SKM-1 treated with dmso at 0.1 percent for 144 hours (cell line): ENCODE results near the gene TTLL3.
A peak's percentile ranks its signal among the peaks of the same experiment; 100 is the strongest.
"Not testable (repeated sequence)": the region's sequence is repeated elsewhere in the genome, so short reads cannot be mapped to it uniquely, and the experiment has no call there.

Experiments used
- DNase-seq: peaks from one replicate; lab custom pipeline; 2025; ENCODE audit not compliant: unreplicated experiment; lab: John Stamatoyannopoulos, UW

TTLL3 gene

GRCh38 chr3:9809615-9810432 lies at the start of gene TTLL3:
Gene TTLL3 (plus strand): TSS chr3:9810262. CDS start chr3:9810662, 400 bp downstream.
- DNase-seq: peak; percentile 62

- DNase-seq: no peak
Observed at GRCh38 chr3:9760779-9761505, 49.1 kb upstream of the TTLL3 start.

- no peak for DNase-seq
Observed at GRCh38 chr3:9761919-9762318, 48.1 kb upstream of the TTLL3 start.

DNA sequence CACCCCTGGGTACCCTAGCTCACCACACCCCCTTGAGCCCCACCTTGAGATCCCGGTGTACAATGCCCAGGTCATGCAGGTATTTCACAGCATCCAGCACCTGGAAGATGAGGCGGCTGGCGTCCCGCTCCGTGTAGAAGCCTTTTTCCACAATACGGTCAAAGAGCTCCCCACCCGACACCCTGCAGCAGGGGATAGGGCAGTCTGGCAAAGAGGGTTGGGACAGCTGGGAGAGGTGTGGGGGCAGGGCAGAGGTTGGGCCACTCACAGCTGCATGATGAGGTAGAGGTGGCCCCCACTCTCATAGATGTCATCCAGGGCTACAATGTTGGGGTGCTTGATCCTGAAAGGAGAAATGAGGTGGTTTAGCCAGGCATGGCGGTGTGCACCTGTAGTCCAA lies 47.2 kb upstream of the TTLL3 start:
- DNase-seq: no peak

- no peak for DNase-seq
Observed at GRCh38 chr3:9765865-9766264, 44.2 kb upstream of the TTLL3 start.

GRCh38 chr3:9767418-9767817 lies 42.6 kb upstream of the TTLL3 start:
- no peak for DNase-seq

DNA sequence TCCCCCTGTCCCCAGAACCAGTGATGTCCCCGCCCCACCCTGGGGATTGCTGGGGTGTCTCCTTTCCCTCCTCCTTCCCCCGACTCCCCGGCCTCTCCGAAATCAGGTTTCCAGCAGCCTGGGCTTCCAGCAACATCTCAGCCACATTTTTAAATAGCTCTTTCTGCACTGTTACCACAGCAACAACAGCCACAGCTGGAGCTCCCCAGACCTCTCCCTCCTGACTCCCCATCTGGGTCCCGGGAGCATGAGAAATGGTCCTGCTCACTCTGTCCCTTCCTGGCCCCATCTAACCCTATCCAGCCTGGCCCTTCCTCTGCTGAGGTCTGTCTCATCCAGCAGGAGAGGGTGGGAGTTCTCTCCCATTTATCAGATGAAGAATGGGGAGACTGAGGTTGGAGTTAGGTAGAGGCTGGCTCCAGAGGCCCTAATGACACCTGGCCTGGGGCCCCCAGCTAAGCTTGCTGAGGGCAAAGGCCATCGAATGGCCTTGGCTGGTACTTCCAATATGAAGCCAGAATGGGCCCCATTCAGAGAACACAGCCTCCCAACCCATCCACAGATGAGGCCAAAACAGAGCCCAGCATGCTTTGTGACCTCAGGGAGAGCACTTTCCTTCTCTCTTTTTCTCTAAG lies 41.8 kb upstream of the TTLL3 start:
- no peak for DNase-seq

- DNase-seq: no peak
Observed at GRCh38 chr3:9769012-9769411, 41.0 kb upstream of the TTLL3 start.

GRCh38 chr3:9769426-9770275 lies 40.4 kb upstream of the TTLL3 start, which contains the start of gene CAMK1:
Gene CAMK1 (minus strand): TSS chr3:9769947. CDS start chr3:9767749, 2,198 bp downstream.
- DNase-seq: no peak

DNA sequence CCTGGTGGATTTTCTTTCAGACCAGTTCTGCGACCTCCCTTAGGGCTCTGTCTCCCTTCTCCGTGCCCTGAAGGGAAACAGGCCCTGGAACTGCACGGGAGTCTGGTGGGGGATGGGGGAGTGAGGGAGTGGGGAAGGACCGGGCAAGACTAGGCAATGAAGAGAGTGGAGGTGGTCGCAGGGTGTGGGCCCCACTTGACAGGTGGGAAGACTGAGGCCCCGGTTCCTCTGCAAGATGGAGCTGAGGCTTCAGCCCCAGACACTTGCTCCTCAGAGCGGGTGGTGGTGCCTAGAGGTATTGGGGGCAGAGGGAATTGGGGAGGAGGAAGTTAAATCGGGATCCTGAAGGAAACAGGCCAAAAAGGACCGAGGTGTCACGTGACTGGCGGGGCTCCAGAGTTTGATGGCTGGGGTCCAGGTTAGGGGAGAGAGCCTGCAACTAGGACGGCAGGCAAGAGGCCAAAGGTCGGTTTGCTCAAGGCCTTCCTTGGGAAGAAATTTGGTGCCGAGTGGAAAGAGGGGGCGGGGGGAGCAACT lies 39.7 kb upstream of the TTLL3 start:
- DNase-seq: no peak

DNA sequence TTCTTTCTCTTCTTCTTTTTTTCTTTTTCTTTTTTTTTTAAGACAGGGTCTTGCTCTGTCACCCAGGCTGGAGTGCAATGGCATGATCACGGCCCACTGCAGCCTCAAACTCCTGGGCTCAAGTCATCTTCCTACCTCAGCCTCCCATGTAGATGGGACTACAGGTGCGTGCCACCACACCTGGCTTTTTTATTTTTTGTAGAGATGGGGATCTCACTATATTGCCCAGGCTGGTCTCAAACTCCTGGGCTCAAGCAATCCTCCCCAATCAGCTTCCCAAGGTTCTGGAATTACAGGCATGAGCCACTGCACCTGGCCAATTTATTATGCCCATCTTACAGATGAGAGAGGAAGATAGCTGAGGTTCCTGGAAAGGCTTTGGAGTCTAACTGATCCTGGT lies 39.1 kb upstream of the TTLL3 start:
- not testable (repeated sequence) for DNase-seq

- no peak for DNase-seq
Observed at GRCh38 chr3:9776896-9777693, 33.0 kb upstream of the TTLL3 start.

DNA sequence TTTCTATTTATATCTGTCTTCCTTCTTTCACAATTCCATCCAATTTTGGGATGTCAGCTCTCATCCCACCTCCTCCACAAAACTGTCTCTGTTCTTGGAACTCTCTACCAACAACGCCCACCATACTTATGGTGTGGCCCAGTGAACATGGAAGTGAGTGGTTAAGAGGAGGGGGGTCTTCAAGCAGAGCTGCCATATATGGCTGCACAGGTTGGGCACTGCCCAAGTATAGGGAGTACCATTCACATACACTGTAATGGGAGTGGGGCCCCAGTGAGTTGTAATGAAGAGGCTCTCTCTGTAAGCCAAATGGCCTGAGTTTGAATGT lies 32.4 kb upstream of the TTLL3 start:
- DNase-seq: no peak

GRCh38 chr3:9778143-9779074 lies 31.7 kb upstream of the TTLL3 start:
- peak; percentile 21 for DNase-seq

DNA sequence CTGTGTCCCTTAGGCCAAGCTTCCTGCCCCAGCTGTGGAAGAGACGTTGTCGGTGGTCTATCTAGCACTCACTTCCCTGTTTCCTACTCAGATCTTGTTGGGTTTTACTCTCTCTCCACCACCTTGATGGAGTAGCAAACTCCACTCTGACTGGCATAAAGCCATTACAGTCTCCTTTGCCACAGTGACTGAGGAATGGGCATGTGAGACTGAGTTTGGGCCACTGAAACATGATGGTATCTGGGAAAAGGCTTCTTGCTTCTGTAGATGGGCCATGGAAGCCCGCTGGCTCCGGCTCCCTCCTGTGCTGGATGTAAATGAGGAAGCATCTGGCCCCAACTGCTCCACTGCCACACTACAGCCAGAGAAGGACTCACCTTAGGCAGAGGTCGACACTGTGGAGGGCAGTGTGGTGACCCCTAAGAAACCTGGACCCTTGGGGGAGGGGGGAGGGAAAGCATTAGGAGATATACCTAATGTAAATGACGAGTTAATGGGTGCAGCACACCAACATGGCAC lies 30.9 kb upstream of the TTLL3 start:
- no peak for DNase-seq

GRCh38 chr3:9779721-9780457 lies 30.2 kb upstream of the TTLL3 start:
- DNase-seq: peak; percentile 99

DNA sequence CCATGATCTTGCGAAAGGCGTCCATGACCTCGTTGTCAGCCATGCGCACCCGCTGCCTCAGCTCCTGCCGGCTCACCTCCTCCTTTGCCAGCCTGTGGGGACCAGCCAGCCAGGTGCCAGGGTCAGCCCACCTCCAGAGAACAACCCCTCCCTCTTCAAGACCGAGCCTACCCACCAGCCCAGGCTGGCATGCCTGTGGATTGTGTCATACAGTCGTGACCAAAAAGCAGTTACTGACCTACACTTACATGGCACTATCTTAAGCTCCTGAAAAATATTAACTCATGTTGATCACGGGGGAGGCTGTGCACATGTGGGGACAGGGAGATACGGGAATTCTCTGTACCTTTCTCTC lies 29.6 kb upstream of the TTLL3 start:
- DNase-seq: no peak

DNA sequence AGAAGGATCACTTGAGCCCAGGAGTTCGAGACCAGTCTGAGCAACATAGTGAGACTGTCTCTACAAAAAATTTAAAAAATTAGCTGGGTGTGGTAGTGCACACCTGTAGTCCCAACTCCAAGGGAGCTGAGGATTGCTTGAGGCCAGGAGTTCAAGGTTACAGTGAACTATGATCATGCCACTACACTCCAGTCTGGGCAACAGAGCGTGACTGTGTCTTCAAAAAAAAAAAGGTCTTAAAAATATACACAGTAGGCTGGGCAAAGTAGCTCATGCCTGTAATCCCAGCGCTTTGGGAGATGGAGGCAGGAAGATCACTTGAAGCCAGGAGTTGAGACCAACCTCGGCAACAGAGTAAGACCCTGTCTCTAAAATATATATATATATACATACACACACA lies 29.2 kb upstream of the TTLL3 start:
- DNase-seq: no peak
